ENCODE results near the gene PAK5.
"Not testable (repeated sequence)": the region's sequence is repeated elsewhere in the genome, so short reads cannot be mapped to it uniquely, and the experiment has no call there.

The PAK5 gene

GRCh38 chr20:9663423-9663822, 175.5 kb downstream of the PAK5 start:
- no peak for TF ChIP-seq CTCF (IDR thresholded peaks at IDR 0.05; ENCODE audit: control insufficient read depth, insufficient read depth, low read depth, low read length, missing control alignments)
- H3K4me3 ChIP-seq (ENCODE audit: control insufficient read depth, low read depth, low read length): no peak overlapping the region
- no peak for DNase-seq (ENCODE audit: low read depth)

- H3K4me3 ChIP-seq (ENCODE audit: control insufficient read depth, low read depth, low read length): no peak overlapping the region
- DNase-seq (ENCODE audit: low read depth): no peak
- TF ChIP-seq CTCF (IDR thresholded peaks at IDR 0.05; ENCODE audit: control insufficient read depth, insufficient read depth, low read depth, low read length, missing control alignments): no peak
These were observed 178.5 kb downstream of the PAK5 start for GRCh38 chr20:9660236-9660868.

- DNase-seq (ENCODE audit: low read depth): no peak
- TF ChIP-seq CTCF (IDR thresholded peaks at IDR 0.05; ENCODE audit: control insufficient read depth, insufficient read depth, low read depth, low read length, missing control alignments): no peak
- no peak overlapping the region for H3K4me3 ChIP-seq (ENCODE audit: control insufficient read depth, low read depth, low read length)
These were observed 191.1 kb downstream of the PAK5 start for GRCh38 chr20:9647741-9648140.

GRCh38 chr20:9646375-9646774, 192.5 kb downstream of the PAK5 start:
- no peak for TF ChIP-seq CTCF (IDR thresholded peaks at IDR 0.05; ENCODE audit: control insufficient read depth, insufficient read depth, low read depth, low read length, missing control alignments)
- no peak for DNase-seq (ENCODE audit: low read depth)
- no peak overlapping the region for H3K4me3 ChIP-seq (ENCODE audit: control insufficient read depth, low read depth, low read length)

- no peak for DNase-seq (ENCODE audit: low read depth)
- no peak overlapping the region for H3K4me3 ChIP-seq (ENCODE audit: control insufficient read depth, low read depth, low read length)
- no peak for TF ChIP-seq CTCF (IDR thresholded peaks at IDR 0.05; ENCODE audit: control insufficient read depth, insufficient read depth, low read depth, low read length, missing control alignments)
These were observed 196.0 kb downstream of the PAK5 start for GRCh38 chr20:9642882-9643281.

- not testable (repeated sequence) for H3K4me3 ChIP-seq (ENCODE audit: control insufficient read depth, low read depth, low read length); DNase-seq (ENCODE audit: low read depth)
These were observed 197.3 kb downstream of the PAK5 start for GRCh38 chr20:9641499-9642000.

- H3K4me3 ChIP-seq (ENCODE audit: control insufficient read depth, low read depth, low read length): no peak overlapping the region
- DNase-seq (ENCODE audit: low read depth): no peak
- TF ChIP-seq CTCF (IDR thresholded peaks at IDR 0.05; ENCODE audit: control insufficient read depth, insufficient read depth, low read depth, low read length, missing control alignments): no peak
These were observed 201.0 kb downstream of the PAK5 start for GRCh38 chr20:9637889-9638288.
